HG02884 (cell line): ENCODE measurements around the gene EPN3.

ENCODE experiments used
- ATAC-seq: cut with Tn5 transposase; IDR thresholded peaks from one replicate; pipeline ENCODE4 v1.9.1; 2021; ENCODE audit warnings: mild to moderate bottlenecking, moderate library complexity; ENCODE audit not compliant: unreplicated experiment

The EPN3 gene

GRCh38 chr17:50533720-50534148 is 1.2 kb downstream of the EPN3 start:
- no peak for ATAC-seq

- ATAC-seq = no peak
Observed at GRCh38 chr17:50534222-50534978, 1.9 kb downstream of the EPN3 start.

DNA sequence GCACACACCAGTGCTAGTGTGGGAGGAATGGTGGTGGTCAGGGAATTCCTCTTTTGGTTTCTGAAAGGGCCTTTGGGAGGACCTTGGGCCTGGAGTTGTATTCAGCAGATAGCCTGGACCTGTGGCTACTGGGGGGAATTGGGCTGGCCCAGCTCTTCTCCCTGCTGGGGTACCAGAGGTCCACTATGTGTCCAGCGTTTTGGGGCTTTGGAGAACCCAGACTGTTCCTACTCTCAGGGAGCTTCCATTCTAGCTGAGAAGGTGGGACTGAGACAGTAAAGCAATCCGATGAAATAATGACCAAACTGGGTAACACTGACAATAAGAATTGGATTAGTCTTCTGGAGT is 2.4 kb downstream of the EPN3 start:
- no peak for ATAC-seq

DNA sequence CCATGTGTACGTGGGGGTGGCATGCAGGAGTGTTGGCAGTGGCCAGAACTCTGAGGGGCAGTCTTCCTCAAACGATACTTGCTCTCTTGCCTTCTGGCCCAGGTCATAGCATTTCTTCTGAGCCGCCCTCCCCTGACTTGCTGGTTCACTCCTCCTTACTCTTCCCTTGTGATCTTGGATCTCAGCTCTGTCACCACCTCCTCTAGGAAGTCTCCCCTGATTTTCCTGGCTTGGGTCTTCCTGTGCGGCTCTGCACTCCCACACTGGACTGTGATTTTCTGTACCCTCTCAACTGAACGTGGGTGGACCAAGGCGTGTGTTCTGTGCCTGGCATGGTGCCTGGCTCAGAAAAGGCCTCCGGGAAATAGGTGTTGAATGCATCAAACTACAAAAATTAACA is 2.9 kb downstream of the EPN3 start:
- ATAC-seq = no peak

GRCh38 chr17:50536683-50537646 is 4.4 kb downstream of the EPN3 start:
- ATAC-seq = no peak

DNA sequence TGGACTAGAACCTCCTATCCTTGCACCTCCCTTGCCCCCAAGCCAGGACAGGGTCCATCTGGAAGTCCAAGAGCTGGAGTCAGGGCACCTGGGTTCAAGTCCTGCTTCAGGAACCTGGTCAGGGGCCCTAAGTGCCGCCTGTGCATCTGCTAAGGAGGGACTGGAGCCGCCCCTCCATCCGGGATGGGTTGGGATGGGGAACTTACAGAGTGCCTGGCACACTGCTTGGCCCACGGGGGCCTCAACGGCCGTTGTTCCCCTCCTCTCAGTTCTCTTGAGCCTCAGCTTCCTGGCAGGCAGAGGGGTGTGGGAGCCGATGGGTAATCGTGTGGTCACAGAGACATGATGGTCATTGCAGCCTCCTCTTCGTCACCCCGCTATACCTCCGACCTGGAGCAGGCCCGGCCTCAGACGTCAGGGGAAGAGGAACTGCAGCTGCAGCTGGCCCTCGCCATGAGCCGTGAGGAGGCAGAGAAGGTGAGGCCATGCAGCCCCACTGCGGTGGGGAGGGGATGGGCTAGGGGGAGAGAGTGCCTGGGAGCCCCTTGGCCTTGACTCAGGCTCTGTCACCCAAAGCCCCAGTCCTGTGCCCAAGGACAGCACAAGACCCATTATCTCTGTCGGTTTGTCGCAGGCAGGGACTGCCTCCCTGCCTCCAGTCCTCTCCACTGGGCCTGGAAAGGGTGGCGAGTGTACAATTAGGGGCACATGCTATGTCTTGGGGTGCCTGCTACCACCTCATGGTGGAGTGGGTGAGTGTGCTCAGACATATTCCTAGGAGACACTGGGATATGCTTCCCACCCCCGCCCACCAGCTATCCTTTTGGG is 5.4 kb downstream of the EPN3 start:
- no peak for ATAC-seq

DNA sequence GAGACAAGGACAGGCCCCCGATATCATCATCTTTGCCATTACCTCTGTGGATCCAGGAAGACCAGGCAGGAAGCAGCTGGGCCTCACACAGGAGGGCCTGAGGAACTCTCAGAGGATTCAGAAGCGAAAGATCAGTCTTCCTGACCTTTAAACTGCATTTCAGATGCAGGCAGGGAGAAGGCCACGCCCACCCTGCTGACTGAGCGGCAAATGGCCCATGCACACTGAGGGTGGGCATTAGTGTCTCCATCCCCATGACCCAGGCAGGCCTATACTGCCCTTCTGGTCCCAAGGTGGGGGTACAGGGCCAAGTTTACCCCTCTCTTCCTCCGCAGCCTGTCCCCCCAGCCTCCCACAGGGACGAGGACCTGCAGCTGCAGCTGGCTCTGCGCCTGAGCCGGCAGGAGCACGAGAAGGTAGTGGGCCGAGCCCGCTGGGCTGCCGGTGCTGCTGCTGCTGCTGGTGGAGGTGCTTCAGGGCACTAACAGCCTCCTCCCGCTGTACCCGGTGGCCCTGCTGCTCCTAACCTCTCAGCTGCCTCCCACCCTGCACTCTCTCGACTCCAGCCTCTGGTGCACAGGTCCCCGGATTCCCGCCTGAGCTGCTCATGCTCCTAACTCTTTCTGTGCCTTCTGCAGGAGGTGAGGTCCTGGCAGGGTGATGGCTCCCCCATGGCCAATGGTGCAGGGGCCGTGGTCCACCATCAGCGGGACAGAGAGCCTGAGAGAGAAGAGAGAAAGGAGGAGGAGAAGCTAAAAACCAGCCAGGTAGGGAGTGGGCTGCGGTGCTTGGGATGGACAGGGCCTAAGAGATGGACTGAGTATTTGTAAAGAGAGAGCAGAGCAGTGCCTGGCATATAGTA is 6.2 kb downstream of the EPN3 start:
- no peak for ATAC-seq

DNA sequence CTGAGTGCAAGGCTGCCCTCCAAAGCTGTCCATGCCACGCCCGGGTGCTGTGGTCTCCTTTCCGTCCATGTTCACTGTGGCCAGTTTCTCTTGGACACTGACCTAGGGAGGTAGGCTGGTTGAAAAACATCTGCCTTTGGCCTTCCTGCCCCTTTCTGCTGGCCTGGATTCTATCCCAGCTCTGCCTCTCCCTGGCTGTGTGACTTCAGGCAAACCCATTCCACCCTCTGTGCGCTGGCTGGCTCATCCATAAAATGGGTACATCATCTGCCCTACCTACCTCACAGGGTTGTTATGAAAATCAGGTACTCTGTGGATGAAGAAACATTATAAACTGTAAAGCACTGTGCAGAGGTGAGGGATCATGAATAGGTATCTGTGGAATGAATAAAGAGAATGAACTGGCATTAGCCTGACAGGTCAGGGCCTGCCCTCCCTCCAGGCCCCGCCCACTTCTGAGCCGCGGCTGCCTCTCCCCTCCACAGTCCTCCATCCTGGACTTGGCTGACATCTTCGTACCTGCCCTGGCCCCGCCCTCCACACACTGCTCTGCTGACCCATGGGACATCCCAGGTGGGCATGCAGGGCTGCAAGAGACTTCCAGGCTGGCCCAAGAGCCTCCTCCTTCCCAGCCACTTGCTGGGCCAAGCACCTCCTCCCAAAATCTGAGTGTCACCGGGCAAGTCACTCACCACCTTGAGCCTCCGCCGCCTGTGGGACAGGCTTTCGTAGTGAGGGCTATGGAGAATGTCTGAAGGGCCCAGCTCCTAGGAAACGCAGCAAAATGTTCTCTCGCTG is 7.4 kb downstream of the EPN3 start:
- no peak for ATAC-seq

DNA sequence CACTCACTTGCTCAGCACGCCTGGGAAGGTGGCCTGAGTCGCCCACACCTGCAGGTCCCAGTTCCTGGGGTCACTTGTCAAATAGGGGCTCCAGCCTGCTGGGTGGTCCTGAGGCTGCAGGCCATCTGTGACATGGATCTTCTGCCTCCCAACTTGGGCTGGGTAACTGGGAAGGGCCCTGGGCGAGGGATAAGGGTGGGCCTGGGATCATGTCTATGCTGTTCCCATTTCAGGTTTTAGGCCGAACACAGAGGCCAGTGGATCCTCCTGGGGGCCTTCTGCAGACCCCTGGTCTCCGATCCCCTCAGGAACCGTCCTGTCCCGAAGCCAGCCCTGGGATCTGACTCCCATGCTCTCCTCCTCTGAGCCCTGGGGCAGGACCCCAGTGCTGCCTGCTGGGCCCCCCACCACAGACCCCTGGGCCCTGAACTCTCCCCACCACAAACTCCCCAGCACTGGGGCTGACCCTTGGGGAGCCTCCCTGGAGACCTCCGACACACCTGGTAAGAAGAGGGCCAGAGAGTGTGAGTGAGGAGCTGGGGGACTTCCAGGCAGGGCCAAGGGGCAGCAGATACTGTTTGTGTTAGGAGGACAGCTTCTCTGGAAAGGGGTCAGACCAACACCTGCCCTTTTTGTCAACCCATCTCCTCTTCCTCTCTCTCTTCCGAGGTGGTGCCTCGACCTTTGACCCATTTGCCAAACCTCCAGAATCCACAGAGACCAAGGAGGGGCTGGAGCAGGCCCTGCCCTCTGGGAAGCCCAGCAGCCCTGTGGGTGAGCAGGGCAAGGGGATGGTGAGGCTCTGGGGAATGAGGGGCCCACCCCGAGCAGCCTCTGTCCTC is 8.2 kb downstream of the EPN3 start:
- ATAC-seq = no peak

DNA sequence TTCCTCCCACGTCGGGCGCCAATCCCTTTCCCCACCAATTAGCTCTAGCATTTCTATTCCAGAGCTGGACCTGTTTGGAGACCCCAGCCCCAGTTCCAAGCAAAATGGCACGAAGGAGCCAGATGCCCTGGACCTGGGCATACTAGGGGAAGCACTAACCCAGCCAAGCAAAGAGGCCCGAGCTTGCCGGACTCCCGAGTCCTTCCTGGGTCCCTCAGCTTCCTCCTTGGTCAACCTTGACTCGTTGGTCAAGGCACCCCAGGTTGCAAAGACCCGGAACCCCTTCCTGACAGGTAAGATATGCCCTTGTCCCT is 8.8 kb downstream of the EPN3 start:
- ATAC-seq = no peak

DNA sequence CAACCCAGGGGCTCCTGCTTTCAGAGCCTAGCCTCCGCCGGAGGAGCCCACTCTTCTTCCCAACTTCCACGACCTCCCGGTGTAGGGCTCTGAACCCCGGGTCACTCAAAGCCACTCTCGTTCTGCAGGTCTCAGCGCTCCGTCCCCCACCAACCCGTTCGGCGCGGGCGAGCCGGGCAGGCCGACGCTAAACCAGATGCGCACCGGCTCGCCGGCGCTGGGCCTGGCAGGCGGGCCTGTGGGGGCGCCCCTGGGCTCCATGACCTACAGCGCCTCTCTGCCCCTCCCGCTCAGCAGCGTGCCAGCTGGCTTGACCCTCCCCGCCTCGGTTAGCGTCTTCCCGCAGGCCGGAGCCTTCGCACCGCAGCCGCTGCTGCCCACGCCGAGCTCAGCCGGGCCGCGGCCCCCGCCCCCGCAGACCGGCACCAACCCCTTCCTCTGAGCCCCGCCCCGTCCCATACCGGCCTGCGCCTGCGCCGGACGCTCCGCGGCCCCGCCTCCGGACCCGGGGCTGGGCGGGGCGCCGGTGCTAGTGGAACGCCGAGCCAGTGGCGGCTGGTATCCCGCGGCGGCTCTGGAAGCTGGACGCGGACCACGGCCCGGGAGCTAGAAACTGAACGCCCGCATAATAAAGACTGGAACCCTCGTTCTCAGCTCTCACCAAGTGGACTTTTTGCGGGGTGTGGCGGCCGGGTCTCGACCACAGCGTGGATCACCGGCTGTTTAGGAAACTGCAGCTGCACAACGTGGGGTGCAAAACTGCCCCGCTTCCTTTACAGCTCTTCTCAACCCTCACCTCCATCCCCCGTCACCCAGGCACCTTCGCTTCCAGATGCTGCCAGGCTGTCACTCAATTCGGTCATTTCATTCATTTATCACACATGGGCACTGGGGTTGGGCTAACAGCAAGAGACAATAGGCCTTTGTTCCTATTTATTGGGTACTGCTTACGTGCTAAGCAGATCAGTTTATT is 9.5 kb downstream of the EPN3 start:
- ATAC-seq = peak; percentile 59

GRCh38 chr17:50542795-50543774 is 10.6 kb downstream of the EPN3 start:
- no peak for ATAC-seq

- ATAC-seq = no peak
Observed at GRCh38 chr17:50544516-50544915, 12.0 kb downstream of the EPN3 start.

GRCh38 chr17:50545311-50545710 is 12.8 kb downstream of the EPN3 start:
- ATAC-seq = no peak

- ATAC-seq = no peak
Observed at GRCh38 chr17:50546701-50547034, 14.1 kb downstream of the EPN3 start.

DNA sequence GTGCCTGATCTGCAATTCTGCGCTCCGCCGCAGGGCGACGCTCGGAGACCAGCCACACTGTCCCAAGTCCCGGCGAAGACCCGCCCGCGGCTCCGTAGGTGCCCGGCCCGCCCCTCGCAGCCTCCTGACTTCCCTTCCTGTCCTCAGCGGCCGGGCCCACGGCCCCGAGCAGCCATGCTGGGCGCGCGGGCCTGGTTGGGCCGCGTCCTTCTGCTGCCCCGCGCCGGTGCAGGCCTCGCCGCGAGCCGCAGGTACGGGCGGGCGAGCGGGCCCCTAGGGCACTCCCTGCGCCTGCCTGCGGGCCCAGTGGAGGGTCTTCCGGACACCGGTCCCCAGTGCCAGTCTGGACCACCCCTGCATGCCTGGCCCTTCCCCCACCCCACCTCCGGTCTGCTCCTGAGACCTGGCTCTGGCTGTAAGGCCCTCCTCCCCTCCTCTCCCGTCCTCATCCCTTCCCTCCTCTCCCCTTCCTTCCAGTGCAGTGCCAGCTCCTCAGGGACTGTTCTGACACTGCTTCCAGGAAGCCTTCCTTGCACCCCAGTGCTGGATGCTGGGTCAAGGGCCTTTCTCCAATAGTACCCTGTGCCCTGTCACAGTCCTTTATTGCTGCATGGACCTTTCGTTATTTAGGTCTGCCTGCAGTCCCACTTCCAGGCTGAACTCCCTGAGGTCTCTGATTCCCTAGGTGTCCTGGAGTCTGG is 14.7 kb downstream of the EPN3 start, which contains the start of gene SPATA20:
Gene SPATA20 (plus strand): TSS at position 140 of the 701 bp plus-strand sequence. CDS start 35 bp downstream, at position 175.
- peak; percentile 80 for ATAC-seq
